Measurements from ENCODE around the gene SAMD10.

SAMD10 gene

GRCh38 chr20:63979557-63980316, at the start of gene SAMD10:
TSS of gene SAMD10 (minus strand) at chr20:63979642. CDS start at chr20:63979467, 175 bp downstream.
- DNase-seq (ENCODE audit: insufficient read length, low spot score): no peak
- no peak for TF ChIP-seq CTCF (IDR thresholded peaks at IDR 0.05; ENCODE audit: insufficient read depth, missing control alignments)
- FAIRE-seq: no peak

- FAIRE-seq (no peak), DNase-seq (ENCODE audit: insufficient read length, low spot score) (no peak)
- TF ChIP-seq CTCF (IDR thresholded peaks at IDR 0.05; ENCODE audit: insufficient read depth, missing control alignments): no peak
These were observed 48.7 kb upstream of the SAMD10 start for GRCh38 chr20:64027981-64028685.

- TF ChIP-seq CTCF (IDR thresholded peaks at IDR 0.05; ENCODE audit: insufficient read depth, missing control alignments): no peak
- no peak for FAIRE-seq
- no peak for DNase-seq (ENCODE audit: insufficient read length, low spot score)
These were observed 46.5 kb upstream of the SAMD10 start for GRCh38 chr20:64025826-64026412.

- FAIRE-seq (no peak), DNase-seq (ENCODE audit: insufficient read length, low spot score) (no peak)
- TF ChIP-seq CTCF (IDR thresholded peaks at IDR 0.05; ENCODE audit: insufficient read depth, missing control alignments): no peak
These were observed 45.8 kb upstream of the SAMD10 start for GRCh38 chr20:64025101-64025825.

GRCh38 chr20:64024141-64024990, 44.9 kb upstream of the SAMD10 start:
- DNase-seq (ENCODE audit: insufficient read length, low spot score) (no peak), FAIRE-seq (no peak)
- TF ChIP-seq CTCF (IDR thresholded peaks at IDR 0.05; ENCODE audit: insufficient read depth, missing control alignments): no peak

- TF ChIP-seq CTCF (IDR thresholded peaks at IDR 0.05; ENCODE audit: insufficient read depth, missing control alignments): no peak
- DNase-seq (ENCODE audit: insufficient read length, low spot score) (no peak), FAIRE-seq (no peak)
These were observed 44.1 kb upstream of the SAMD10 start for GRCh38 chr20:64023361-64024140.
